B cell (primary cell): ENCODE measurements around the gene SLC38A1. TPM values are rescaled to one million over a fixed set of nuclear protein-coding genes. Genes with fewer than 3 reads are reported as not detected.

ENCODE experiments used
- ATAC-seq: fragments of 200-7000 bp; cut with Tn5 transposase; one replicate; pipeline ENCODE4 v1.10.0; 2021; ENCODE audit warnings: low read depth, mild to moderate bottlenecking, moderate number of reproducible peaks, moderate library complexity
- CTCF ChIA-PET: fragments of 350-600 bp; sonication (Branson Sonifier 250); formaldehyde crosslinking; loops from one replicate; lab custom pipeline; 2021; ENCODE audit warnings: antibody characterized with exemption, inconsistent platforms; lab: Charles Lee
- POLR2A ChIA-PET: fragments of 350-600 bp; sonication (Branson Sonifier 250); formaldehyde crosslinking; loops from one replicate; lab custom pipeline; 2021; ENCODE audit warnings: antibody characterized with exemption; lab: Charles Lee
- DNase-seq: peaks from one replicate; pipeline ENCODE4 v3.0.0; 2013
- H2AFZ ChIP-seq: 2 replicates; pipeline ENCODE4 v1.6.1; 2012; ENCODE audit warnings: mild to moderate bottlenecking, low read depth, low read length; ENCODE audit not compliant: insufficient read depth, poor library complexity, severe bottlenecking
- H3K27ac ChIP-seq, 2 donors: 1 replicate in 1 of 2; 2 replicates in 1 of 2; pipeline ENCODE4 v1.5.1; 2012 to 2013; ENCODE audit warnings: low read length in 2 of 2, mild to moderate bottlenecking in 2 of 2, moderate library complexity in 1 of 2
- H3K27me3 ChIP-seq, 4 experiments: fragments of 200-600 bp in 1 of 4; sonication (generic) in 1 of 4; replicated peaks in 1 of 4; 1 replicate in 2 of 4; 2 replicates in 2 of 4; pipeline versions ENCODE4 v1.6.1 to v1.7.0; 2013 to 2016; ENCODE audit warnings: low read length in 3 of 4, mild to moderate bottlenecking in 2 of 4, mixed read lengths in 1 of 4, moderate library complexity in 1 of 4; ENCODE audit not compliant: insufficient read depth in 4 of 4, control insufficient read depth in 3 of 4; ENCODE audit errors: control extremely low read depth in 1 of 4
- H3K36me3 ChIP-seq, 2 experiments: replicated peaks in 1 of 2; 1 replicate in 1 of 2; 2 replicates in 1 of 2; pipeline versions ENCODE4 v1.6.1 to v1.7.1; 2013; ENCODE audit warnings: low read length in 1 of 2; ENCODE audit not compliant: insufficient read depth in 2 of 2, control insufficient read depth in 1 of 2; ENCODE audit errors: control extremely low read depth in 1 of 2, extremely low read depth in 1 of 2
- H3K4me1 ChIP-seq, 2 donors: fragments of 200-600 bp in 1 of 2; sonication (generic) in 1 of 2; 1 replicate in 1 of 2; 2 replicates in 1 of 2; pipeline versions ENCODE4 v1.5.1 to v1.6.1; 2013 to 2017; ENCODE audit warnings: low read length in 2 of 2; ENCODE audit not compliant: control insufficient read depth in 2 of 2, insufficient read depth in 2 of 2
- H3K4me2 ChIP-seq: replicated peaks from 2 replicates; pipeline ENCODE3; 2012; ENCODE audit warnings: mild to moderate bottlenecking, low read depth, low read length; ENCODE audit not compliant: poor library complexity, severe bottlenecking
- H3K4me3 ChIP-seq, 5 experiments: fragments of 200-600 bp in 1 of 5; sonication (generic) in 1 of 5; 1 replicate in 3 of 5; 2 replicates in 2 of 5; pipeline versions ENCODE4 v1.5.1 to v1.7.0; 2011 to 2016; ENCODE audit warnings: low read length in 4 of 5, mild to moderate bottlenecking in 4 of 5, low read depth in 2 of 5, control low read depth in 1 of 5, moderate library complexity in 1 of 5; ENCODE audit not compliant: insufficient read depth in 1 of 5; ENCODE audit errors: control extremely low read depth in 1 of 5, extremely low read depth in 1 of 5
- H3K79me2 ChIP-seq: fragments of 200-600 bp; sonication (generic); one replicate; pipeline ENCODE4 v1.6.0; 2016; ENCODE audit warnings: low read length; ENCODE audit not compliant: control insufficient read depth, insufficient read depth
- H3K9ac ChIP-seq: fragments of 200-600 bp; sonication (generic); 2 replicates; pipeline ENCODE4 v1.6.1; 2017; ENCODE audit warnings: mild to moderate bottlenecking, low read length, moderate library complexity
- H3K9me3 ChIP-seq, 3 donors: one replicate each; pipeline versions ENCODE4 v1.6.1 to v1.7.1; 2013; ENCODE audit warnings: low read length in 2 of 3; ENCODE audit not compliant: control insufficient read depth in 2 of 3, insufficient read depth in 1 of 3; ENCODE audit errors: control extremely low read depth in 1 of 3
- H4K20me1 ChIP-seq: 2 replicates; pipeline ENCODE4 v1.6.0; 2012; ENCODE audit warnings: mild to moderate bottlenecking, low read length; ENCODE audit not compliant: insufficient read depth, control insufficient read depth, poor library complexity, severe bottlenecking
- H3K27ac Mint-ChIP-seq: one replicate; pipeline ENCODE4 v1.8.0; 2021; ENCODE audit warnings: mixed read lengths
- H3K27me3 Mint-ChIP-seq: one replicate; pipeline ENCODE4 v1.8.0; 2021; ENCODE audit warnings: mixed read lengths
- H3K4me1 Mint-ChIP-seq: one replicate; pipeline ENCODE4 v1.8.0; 2021; ENCODE audit warnings: mixed read lengths
- H3K4me3 Mint-ChIP-seq: one replicate; pipeline ENCODE4 v1.8.0; 2021; ENCODE audit warnings: mixed read lengths
- H3K9me3 Mint-ChIP-seq: one replicate; pipeline ENCODE4 v1.8.0; 2022; ENCODE audit warnings: mixed read lengths; ENCODE audit not compliant: insufficient read depth
- CTCF ChIP-seq: fragments of 200-600 bp; IDR thresholded peaks from one replicate; pipeline ENCODE4 v1.8.0; 2022; ENCODE audit warnings: antibody characterized with exemption, mild to moderate bottlenecking
- EZH2 ChIP-seq: IDR thresholded peaks from 2 replicates; pipeline ENCODE4 v1.6.1; 2012; ENCODE audit warnings: borderline replicate concordance, low read depth, mild to moderate bottlenecking, moderate library complexity, low read length; ENCODE audit not compliant: insufficient read depth, poor library complexity, severe bottlenecking
- WGBS: methylation state at CpG from one replicate; pipeline ENCODE4 v1.1.5; 2013; ENCODE audit warnings: missing lambda C conversion rate; ENCODE audit not compliant: insufficient coverage; 5-methylcytosine and 5-hydroxymethylcytosine counted together
- intact Hi-C: fragments of 100-400 bp; cut with micrococcal nuclease; formaldehyde crosslinking; loops from one replicate; pipeline ENCODE4 v1.10.0; 2022
- polyA plus RNA-seq: library from polyadenylated mRNA; depleted of rRNA; stranded (reverse); fragments of >200 nt; gene quantifications from 2 replicates; pipeline ENCODE4 v1.2.3, GENCODE V29; 2012
- total RNA-seq, 2 donors: library from RNA; stranded (reverse); fragments of 120-200 nt in 1 of 2; gene quantifications; 1 replicate in 1 of 2; 2 replicates in 1 of 2; pipeline versions ENCODE4 v1.2.3 to v1.2.4, GENCODE V29; 2013 to 2022

The SLC38A1 gene
- total and polyA plus RNA-seq, 2 donors (not counting 1 experiment from before 2014, with no cell fraction given) = 38.1 to 205 TPM

- no peak overlapping the region for H2AFZ ChIP-seq
- POLR2A ChIA-PET = interaction anchor here (0.6 kb wide), 1 partner anchor 1414 kb away, joined by 3 read pairs; no protein-coding TSS in a partner anchor
- no CpG with 5 or more reads among the region's 2 CpGs for WGBS
- peaks cover 35% of the 10 kb centered on the region for H3K4me1 Mint-ChIP-seq
- no peak overlapping the region for H3K9ac ChIP-seq
- peaks cover 3 to 9% (median 4%) of the 10 kb centered on the region in 3 donors for H3K9me3 ChIP-seq
- ATAC-seq = no peak
- peaks cover 7% of the 10 kb centered on the region for H3K9me3 Mint-ChIP-seq
- no peak overlapping the region for H3K27ac Mint-ChIP-seq
- CTCF ChIA-PET = interaction anchor here (0.7 to 4.3 kb wide), 14 partner anchors 21 to 830 kb away, joined by 3 to 49 read pairs (median 4); no protein-coding TSS in a partner anchor
- H3K27me3 ChIP-seq = no peaks in the 10 kb centered on the region
- no peaks in the 10 kb centered on the region for H3K27me3 Mint-ChIP-seq
- H3K27ac ChIP-seq = no peak overlapping the region
- H4K20me1 ChIP-seq = no peaks in the 10 kb centered on the region
- H3K4me3 ChIP-seq = no peak overlapping the region
- no peak for DNase-seq
- intact Hi-C loops = loop anchor here (5.0 kb wide), 2 partner anchors 53 to 218 kb away; partner anchors contain the start of gene SLC38A2
- TF ChIP-seq EZH2 (no peak), CTCF (no peak)
- no peaks in the 10 kb centered on the region for H3K79me2 ChIP-seq
- no peaks in the 10 kb centered on the region for H3K36me3 ChIP-seq
- H3K4me2 ChIP-seq = no peak overlapping the region
- H3K4me3 Mint-ChIP-seq = no peak overlapping the region
- H3K4me1 ChIP-seq = peaks cover 11 to 16% of the 10 kb centered on the region in 2 donors
These were observed 114.4 kb downstream of the SLC38A1 start for GRCh38 chr12:46154221-46154985.
